Fibroblast of pulmonary artery (primary cell): ENCODE results near the gene FIBCD1.
A peak's percentile ranks its signal among the peaks of the same experiment; 100 is the strongest.

ENCODE experiments used
- DNase-seq: peaks from one replicate; pipeline ENCODE4 v3.0.0-alpha.2; 2010; ENCODE audit warnings: low read depth
- H3K4me3 ChIP-seq: replicated peaks from 2 replicates; pipeline ENCODE4 v1.5.1; 2011; ENCODE audit warnings: low read depth, mild to moderate bottlenecking, control low read depth, low read length, moderate library complexity
- CTCF ChIP-seq: IDR thresholded peaks from 2 replicates; pipeline ENCODE4 v1.5.1; 2011; ENCODE audit warnings: mild to moderate bottlenecking, control low read depth, low read length, inconsistent platforms; ENCODE audit errors: missing control alignments

Gene FIBCD1

GRCh38 chr9:130860458-130861316, 78.4 kb downstream of the FIBCD1 start:
- peak; percentile 97 for DNase-seq
- TF ChIP-seq CTCF = peak; percentile 35
- no peak overlapping the region for H3K4me3 ChIP-seq

- TF ChIP-seq CTCF = no peak
- no peak for DNase-seq
- H3K4me3 ChIP-seq = no peak overlapping the region
These were observed 80.0 kb downstream of the FIBCD1 start for GRCh38 chr9:130858739-130859705.

- H3K4me3 ChIP-seq = no peak overlapping the region
- peak; percentile 91 for DNase-seq
- no peak for TF ChIP-seq CTCF
These were observed 80.9 kb downstream of the FIBCD1 start for GRCh38 chr9:130857864-130858738.

GRCh38 chr9:130856474-130856873, 82.6 kb downstream of the FIBCD1 start:
- DNase-seq = no peak
- H3K4me3 ChIP-seq = no peak overlapping the region
- TF ChIP-seq CTCF = no peak

- no peak for TF ChIP-seq CTCF
- DNase-seq = no peak
- no peak overlapping the region for H3K4me3 ChIP-seq
These were observed 84.2 kb downstream of the FIBCD1 start for GRCh38 chr9:130854835-130855234.

GRCh38 chr9:130854092-130854491, 85.0 kb downstream of the FIBCD1 start:
- DNase-seq = no peak
- TF ChIP-seq CTCF = no peak
- no peak overlapping the region for H3K4me3 ChIP-seq
